Stimulated activated CD4-positive, alpha-beta T cell treated with anti-CD3 and anti-CD28 coated beads, Interleukin-12 subunit alpha, Interleukin-12 subunit beta, amount 100 ng/mL, for 48 hours (primary cell): ENCODE measurements around the gene TVP23A.
"Not testable (repeated sequence)": the region's sequence is repeated elsewhere in the genome, so short reads cannot be mapped to it uniquely, and the experiment has no call there.

Experiments used
- DNase-seq, 3 donors: peaks; one replicate each; pipeline ENCODE4 v3.0.0-alpha.2; 2020; ENCODE audit warnings: low read depth in 2 of 3, low spot score in 1 of 3

Gene TVP23A

GRCh38 chr16:10836174-10836853, 17.7 kb upstream of the TVP23A start:
- no peak for DNase-seq

- peak in 2 of 3 donors; percentile 8 to 20 for DNase-seq
Observed at GRCh38 chr16:10835281-10835931, 16.8 kb upstream of the TVP23A start.

- DNase-seq, result no peak
Observed at GRCh38 chr16:10834766-10835165, 16.2 kb upstream of the TVP23A start.

DNA sequence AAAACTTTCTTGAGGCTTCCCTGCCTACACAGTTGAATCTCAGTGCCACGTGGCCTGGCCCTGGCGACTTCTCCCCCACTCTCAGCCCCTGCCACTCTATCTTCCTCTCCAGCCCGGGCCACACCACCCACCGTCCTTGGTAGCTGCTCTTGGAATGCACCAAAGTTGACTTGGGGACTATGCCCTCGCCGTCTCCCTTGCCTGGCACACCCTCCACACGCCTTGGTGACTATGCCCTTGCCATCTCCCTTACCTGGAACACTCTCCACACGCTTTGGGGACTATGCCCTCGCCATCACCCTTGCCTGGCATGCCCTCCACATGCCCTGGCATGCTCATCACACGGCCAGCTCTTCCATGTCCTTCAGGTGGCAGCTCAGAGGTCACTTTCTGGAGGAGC, 15.5 kb upstream of the TVP23A start:
- DNase-seq, result no peak

GRCh38 chr16:10833271-10833670, 14.7 kb upstream of the TVP23A start:
- no peak for DNase-seq

- no peak for DNase-seq
Observed at GRCh38 chr16:10831894-10832886, 13.6 kb upstream of the TVP23A start.

DNA sequence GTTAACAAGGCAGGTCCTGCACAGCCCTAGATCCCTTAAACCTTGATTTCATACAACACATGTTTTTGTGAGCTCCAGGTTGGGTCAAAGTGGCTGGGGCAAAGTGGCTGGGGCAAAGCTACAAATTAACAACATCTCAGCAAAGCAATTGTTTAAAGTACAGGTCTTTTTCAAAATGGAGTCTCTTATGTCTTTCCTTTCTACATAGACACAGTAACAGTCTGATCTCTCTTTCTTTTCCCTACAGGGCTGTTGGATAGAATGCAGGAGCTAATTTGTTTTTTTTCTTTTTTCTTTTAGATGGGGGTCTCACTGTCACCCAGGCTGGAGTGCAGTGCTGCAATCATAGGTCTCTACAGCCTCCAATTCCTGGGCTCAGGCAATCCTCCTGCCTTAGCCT, 11.6 kb upstream of the TVP23A start:
- not testable (repeated sequence) for DNase-seq

- DNase-seq, result not testable (repeated sequence)
Observed at GRCh38 chr16:10829390-10830098, 10.9 kb upstream of the TVP23A start.

DNA sequence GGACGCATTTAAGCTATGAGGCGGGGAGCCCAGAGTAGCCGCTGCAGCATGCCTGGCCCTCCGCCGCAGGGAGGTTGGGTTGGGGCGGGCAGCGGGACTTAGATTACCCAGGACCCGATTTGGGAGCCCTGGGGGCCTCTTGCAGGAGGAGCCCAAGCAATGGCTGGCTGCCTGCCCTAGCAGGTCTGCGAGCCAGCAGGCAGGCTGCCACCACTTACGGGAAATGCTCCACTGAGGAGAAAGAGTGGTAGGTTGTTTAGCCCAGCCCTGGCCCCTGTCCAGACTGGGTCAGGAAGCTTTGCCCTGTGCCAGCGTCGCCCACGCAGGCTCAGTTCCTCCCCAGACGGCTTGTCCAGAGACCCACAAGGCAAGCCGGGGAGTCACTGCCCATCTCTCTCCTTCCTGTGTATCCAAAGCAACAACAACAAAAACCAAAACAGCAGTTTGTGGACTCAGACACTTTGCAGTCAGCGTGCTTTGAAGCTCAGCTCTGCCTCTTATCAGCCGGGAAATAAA, 10.3 kb upstream of the TVP23A start:
- DNase-seq, result no peak

- DNase-seq, result no peak
Observed at GRCh38 chr16:10827691-10828341, 9.2 kb upstream of the TVP23A start.

DNA sequence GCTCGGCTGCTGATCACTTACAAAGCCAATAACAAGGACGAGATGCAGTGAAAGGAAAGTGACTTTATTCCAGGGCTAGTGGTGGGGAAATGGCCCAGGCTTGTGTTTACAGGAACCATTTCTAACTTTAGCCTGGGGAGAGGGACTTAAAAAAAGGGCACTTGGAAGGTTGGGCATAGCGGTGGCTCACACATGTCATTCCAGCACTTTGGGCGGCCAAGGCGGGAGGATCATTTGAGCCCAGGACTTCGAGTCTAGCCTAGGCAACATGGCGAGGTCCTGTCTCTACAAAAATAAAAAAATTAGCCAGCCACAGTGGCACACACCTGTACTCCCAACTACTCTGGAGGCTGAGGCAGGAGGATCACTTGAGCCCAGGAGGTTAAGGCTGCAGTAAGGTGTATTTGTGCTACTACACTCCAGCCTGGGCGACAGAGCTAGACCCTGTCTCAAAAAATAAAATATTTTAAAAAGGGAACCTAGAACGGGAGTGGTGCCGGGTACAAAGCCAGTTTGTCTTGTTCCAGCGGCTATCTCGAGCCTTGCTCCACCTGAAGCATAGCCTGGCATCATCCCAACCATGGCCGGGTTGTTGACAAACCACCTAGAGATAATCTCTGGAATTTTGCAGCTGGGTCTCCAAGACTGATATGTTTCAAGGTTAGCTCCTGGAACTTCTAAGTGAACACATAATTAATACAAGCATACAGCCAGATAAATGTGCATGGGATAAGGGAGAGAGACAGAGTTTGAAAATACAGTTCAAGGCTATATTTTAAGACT, 5.7 kb upstream of the TVP23A start:
- no peak for DNase-seq

GRCh38 chr16:10822702-10823101, 4.1 kb upstream of the TVP23A start:
- DNase-seq, result no peak

GRCh38 chr16:10820546-10820945, 2.0 kb upstream of the TVP23A start:
- DNase-seq, result no peak

DNA sequence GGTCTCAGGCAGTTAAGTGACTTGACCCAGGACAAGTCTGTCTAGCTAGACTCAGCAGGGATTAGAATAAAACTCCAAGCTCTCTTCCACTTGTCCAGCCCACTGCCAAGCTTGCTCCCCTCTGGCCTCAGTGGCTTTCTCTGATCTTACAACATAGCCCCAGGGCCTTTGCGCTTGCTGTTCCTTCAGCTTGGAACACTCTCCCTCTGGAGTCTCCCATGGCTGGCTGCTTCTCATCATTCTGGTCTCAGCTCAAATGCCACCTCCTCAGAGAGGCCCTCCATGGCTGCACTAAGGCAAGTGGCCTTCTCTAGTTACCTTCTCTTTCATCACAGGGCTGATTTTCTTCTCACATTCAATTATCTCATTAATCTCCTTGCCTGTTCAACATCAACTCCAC, 1.1 kb downstream of the TVP23A start:
- no peak for DNase-seq

DNA sequence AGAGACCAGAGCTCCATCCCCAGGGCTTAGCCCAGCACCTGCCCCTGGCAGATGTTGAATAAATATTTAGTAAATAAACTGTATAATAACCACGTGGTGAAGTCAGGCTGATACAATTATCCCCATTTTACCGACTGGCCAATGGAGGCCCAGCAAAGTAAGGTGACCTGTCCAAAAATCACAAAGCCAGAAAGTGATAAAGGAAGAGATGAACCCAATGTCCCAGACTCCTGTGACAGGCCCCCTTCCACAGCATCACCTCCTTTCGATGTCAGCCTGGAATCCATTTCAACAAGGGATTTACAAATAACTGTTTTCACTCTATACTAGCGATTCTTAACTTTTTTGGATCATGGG, 5.5 kb downstream of the TVP23A start:
- DNase-seq, result no peak

GRCh38 chr16:10812312-10813098, 6.1 kb downstream of the TVP23A start:
- no peak for DNase-seq

DNA sequence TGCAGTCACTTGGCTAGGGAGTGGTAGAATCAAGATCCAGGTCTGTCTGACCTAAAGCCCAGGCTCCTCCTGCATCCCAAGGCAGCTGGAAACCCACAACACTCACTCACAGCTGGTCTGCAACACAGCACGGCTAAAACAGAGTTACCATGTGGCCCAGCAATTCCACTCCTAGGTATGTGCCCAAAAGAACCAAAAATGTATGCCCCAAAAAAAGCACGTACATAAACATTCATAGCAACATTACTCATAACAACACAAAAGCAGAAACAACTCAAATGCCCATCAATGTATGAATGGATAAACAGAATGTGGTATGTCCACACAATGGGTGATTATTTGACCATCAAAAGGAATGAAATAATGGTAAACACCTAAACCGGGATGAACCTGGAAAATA, 8.9 kb downstream of the TVP23A start:
- no peak for DNase-seq

- no peak for DNase-seq
Observed at GRCh38 chr16:10808850-10809249, 9.7 kb downstream of the TVP23A start.

GRCh38 chr16:10808218-10808617, 10.4 kb downstream of the TVP23A start:
- DNase-seq, result no peak
